Duodenal mucosa (tissue), 2 donors: ENCODE measurements around the gene SPRY2.

Source experiments
- H3K27ac ChIP-seq: one replicate; pipeline ENCODE4 v1.7.0; 2013; ENCODE audit warnings: low read depth, low read length
- H3K27me3 ChIP-seq, 2 donors: one replicate each; pipeline ENCODE4 v1.7.0; 2013; ENCODE audit warnings: low read length in 2 of 2, control low read depth in 1 of 2; ENCODE audit not compliant: insufficient read depth in 2 of 2, control insufficient read depth in 1 of 2
- H3K36me3 ChIP-seq, 2 donors: one replicate each; pipeline ENCODE4 v1.7.0; 2013; ENCODE audit warnings: low read length in 2 of 2, control low read depth in 1 of 2; ENCODE audit not compliant: insufficient read depth in 2 of 2, control insufficient read depth in 1 of 2
- H3K4me1 ChIP-seq, 2 donors: one replicate each; pipeline ENCODE4 v1.7.0; 2013; ENCODE audit warnings: low read length in 2 of 2, control low read depth in 1 of 2; ENCODE audit not compliant: insufficient read depth in 2 of 2, control insufficient read depth in 1 of 2
- H3K4me3 ChIP-seq, 2 donors: one replicate each; pipeline ENCODE4 v1.7.0; 2013; ENCODE audit warnings: low read length in 2 of 2, low read depth in 1 of 2
- H3K9ac ChIP-seq, 2 donors: one replicate each; pipeline ENCODE4 v1.7.0; 2013; ENCODE audit warnings: low read length in 2 of 2, low read depth in 1 of 2
- H3K9me3 ChIP-seq, 2 donors: one replicate each; pipeline ENCODE4 v1.7.0; 2013; ENCODE audit warnings: low read length in 2 of 2, control low read depth in 1 of 2; ENCODE audit not compliant: control insufficient read depth in 1 of 2

Gene SPRY2

DNA sequence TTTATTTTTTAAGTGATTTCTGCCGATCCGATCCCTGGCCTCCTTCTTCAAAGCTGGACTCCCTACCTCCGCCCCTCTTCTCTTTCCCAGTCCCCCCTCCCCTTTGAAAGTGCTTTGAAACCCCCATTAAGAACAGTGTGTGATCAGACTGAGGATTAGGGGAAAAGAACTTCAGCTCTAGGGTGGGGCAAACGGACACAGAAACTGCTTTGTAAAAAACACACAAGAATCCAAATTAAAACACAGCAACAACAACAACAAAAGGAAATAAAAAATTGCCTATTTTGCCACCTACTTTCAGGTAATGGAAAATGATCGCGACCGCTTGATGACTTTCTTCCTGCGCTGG lies 1.4 kb downstream of the SPRY2 start:
- Histone ChIP-seq H3K4me1 (peaks cover 24% of the 10 kb centered on the region in 2 donors), H3K36me3 (peaks cover 9 to 10% of the 10 kb centered on the region in 2 donors), H3K9me3 (no peaks in the 10 kb centered on the region), H3K27me3 (no peaks in the 10 kb centered on the region), H3K4me3 (peak overlapping the region; percentile 89 to 95), H3K9ac (peak overlapping the region; percentile 89 to 91), H3K27ac (peak overlapping the region; percentile 93)

DNA sequence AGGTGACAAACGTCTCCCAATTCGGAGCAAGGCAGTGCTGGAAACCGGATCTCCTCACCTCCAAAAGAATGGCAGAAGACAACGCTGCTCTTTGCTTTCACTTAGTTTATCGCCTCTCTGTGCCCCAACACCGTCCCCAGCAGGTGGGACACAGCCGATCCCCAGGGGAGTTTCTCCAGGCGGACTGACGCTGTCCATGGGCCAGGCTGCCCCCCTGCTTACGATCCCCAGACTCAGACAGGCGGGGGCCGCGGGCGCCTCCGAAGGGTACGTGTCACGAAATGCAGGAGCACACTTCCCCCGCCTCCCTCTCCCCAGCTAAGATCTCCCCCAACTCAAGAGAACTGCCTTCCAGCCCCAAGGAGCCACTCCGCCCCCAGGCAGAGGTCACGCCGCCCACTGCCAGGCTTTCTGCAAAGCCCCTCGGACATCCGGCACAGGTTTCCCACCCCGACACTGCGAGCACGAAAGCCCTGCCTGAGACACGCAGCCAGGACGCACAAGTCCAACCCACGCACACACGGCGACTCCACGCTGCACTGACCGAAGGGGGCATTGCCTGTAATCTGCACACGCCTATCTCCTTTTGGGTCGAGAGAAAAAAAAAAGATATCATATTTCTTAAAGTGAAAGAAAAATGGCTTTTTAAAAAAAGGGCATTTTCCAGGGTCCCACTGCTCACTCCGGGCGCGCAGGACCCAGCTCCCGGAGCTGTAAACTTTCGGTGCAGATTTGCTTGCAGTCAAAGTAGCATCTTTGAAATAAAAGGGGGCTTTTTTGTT lies 2.0 kb downstream of the SPRY2 start:
- no peaks in the 10 kb centered on the region for H3K9me3 ChIP-seq
- peaks cover 9 to 10% of the 10 kb centered on the region in 2 donors for H3K36me3 ChIP-seq
- H3K9ac ChIP-seq, result peak overlapping the region; percentile 89 to 91
- peak overlapping the region; percentile 89 to 95 for H3K4me3 ChIP-seq
- no peaks in the 10 kb centered on the region for H3K27me3 ChIP-seq
- peaks cover 24% of the 10 kb centered on the region in 2 donors for H3K4me1 ChIP-seq
- H3K27ac ChIP-seq, result peak overlapping the region; percentile 93

DNA sequence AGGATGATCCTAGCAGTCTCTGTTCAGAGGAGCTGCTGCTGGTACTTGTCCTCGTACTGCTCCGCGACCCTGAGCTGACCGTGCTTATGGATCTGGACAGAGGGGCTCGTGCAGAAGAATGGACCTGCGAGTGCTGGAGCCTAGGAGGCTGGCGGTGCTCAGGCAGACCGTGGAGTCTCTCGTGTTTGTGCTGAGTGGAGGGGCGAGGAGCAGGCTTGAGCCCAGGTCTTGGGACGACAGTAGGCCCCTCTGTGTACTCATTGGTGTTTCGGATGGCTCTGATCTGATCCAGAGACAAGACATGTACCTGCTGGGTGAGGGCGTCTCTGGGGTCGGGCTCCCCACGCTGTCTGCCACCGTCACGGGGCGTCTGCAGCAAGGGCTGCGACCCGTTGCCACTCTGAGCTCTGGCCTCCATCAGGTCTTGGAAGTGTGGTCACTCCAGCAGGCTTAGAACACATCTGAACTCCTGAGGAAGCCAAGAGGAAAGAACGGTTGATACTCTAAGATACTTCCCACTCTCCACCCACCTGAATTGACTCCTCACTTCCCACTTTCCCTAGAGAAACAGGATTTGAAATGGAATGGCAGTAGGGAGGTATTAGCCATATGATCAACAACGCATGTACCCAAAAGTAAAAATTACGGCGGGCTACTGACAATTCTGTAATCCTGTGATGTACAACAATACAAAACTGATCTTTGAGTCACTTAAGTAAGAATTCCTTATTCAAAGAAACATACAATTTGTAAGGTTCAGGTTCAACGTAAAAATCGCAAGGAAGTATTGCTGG lies 3.4 kb downstream of the SPRY2 start:
- Histone ChIP-seq H3K9me3 (no peaks in the 10 kb centered on the region), H3K36me3 (peaks cover 9 to 10% of the 10 kb centered on the region in 2 donors), H3K4me1 (peaks cover 15 to 17% of the 10 kb centered on the region in 2 donors), H3K27me3 (no peaks in the 10 kb centered on the region), H3K9ac (peak overlapping the region; percentile 49 to 89), H3K27ac (no peak overlapping the region), H3K4me3 (peak overlapping the region; percentile 89 to 95)

DNA sequence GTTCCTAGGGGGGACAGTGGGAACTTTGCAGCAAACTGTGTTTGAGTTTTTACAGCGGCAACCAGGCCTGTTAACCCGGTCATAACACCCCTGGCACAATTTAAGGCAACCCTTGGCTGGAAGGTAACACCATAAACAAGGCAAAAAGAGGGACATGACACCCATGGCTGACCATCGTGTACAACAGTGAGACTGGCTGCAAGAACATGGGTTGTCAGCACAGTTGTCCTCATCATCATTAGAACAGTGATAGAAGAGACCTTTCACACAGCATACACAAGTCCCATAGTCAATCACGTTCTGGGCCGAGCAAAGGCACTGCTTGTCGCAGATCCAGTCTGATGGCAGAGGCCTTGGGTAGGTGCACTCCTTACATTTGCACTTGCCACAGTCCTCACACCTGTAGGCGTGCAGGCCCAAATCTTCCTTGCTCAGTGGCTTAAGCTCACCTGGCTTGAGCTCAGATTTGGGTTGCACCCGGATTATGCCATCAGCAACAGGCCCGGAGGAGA lies 4.1 kb downstream of the SPRY2 start:
- Histone ChIP-seq H3K27me3 (no peaks in the 10 kb centered on the region), H3K27ac (no peak overlapping the region), H3K36me3 (peaks cover 9 to 10% of the 10 kb centered on the region in 2 donors)

DNA sequence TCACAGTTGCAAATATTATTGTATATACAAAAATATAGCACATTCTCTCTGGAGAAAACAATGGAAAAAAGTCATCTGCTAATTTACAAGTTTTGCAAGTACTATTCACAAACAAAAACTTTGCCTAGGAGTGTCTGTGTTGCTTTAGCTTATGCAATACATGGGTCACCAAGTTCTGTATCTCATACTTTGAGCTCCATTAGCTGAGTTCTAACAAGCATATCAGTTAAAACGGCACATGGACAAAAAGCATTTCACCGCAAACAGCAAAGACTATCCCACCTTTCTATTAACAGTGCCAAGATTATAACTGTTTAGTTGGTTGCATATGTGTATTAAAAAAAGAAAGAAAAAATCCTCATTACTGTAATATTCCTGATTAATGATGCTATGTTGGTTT lies 4.6 kb downstream of the SPRY2 start:
- Histone ChIP-seq H3K4me3 (peak overlapping the region; percentile 89 to 95), H3K4me1 (peaks cover 12 to 17% of the 10 kb centered on the region in 2 donors), H3K9me3 (no peaks in the 10 kb centered on the region), H3K27me3 (no peaks in the 10 kb centered on the region), H3K27ac (no peak overlapping the region), H3K9ac (peak overlapping the region in 1 of 2 donors; percentile 89), H3K36me3 (peaks cover 9 to 10% of the 10 kb centered on the region in 2 donors)

More for the DNA sequence above, 4.1 kb downstream of the SPRY2 start:
- Histone ChIP-seq H3K4me1 (peaks cover 12 to 17% of the 10 kb centered on the region in 2 donors), H3K9me3 (no peaks in the 10 kb centered on the region), H3K9ac (peak overlapping the region; percentile 3 to 89), H3K4me3 (peak overlapping the region; percentile 89 to 95)

DNA sequence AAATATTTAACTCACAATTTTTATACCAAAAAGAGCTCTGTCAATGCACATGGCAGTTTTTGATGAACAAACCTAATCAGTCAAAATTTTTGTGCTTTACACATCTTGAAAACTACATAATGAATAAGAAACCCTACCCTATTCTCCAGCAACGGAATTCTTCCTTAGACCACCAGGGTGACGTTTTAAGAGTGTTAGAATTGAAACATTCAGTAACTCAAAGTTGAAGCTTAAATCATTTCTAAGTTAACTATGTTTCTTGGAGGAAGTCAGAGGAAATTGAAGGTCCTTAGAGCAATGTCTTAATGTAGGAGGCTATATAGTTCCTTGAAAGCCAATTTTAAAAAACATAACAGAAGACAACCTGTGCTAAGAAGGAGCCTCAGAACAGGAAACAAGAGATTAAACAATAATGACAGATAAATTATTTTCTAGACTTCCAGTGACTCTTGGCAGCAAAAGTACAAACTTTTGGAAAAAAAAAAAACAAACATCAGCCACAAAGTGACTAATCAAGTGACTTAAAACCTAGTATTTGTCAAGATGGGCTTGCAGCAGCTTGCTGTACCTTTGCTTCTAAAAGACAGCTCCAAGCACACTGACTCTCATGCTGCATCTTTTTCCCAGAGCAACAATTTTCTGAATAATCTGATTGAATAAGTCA lies 6.2 kb downstream of the SPRY2 start:
- no peak overlapping the region for H3K9ac ChIP-seq
- H3K4me1 ChIP-seq, result peaks cover 12 to 21% of the 10 kb centered on the region in 2 donors
- no peaks in the 10 kb centered on the region for H3K27me3 ChIP-seq
- H3K27ac ChIP-seq, result no peak overlapping the region
- H3K9me3 ChIP-seq, result no peaks in the 10 kb centered on the region
- peaks cover 9 to 10% of the 10 kb centered on the region in 2 donors for H3K36me3 ChIP-seq
- H3K4me3 ChIP-seq, result no peak overlapping the region

DNA sequence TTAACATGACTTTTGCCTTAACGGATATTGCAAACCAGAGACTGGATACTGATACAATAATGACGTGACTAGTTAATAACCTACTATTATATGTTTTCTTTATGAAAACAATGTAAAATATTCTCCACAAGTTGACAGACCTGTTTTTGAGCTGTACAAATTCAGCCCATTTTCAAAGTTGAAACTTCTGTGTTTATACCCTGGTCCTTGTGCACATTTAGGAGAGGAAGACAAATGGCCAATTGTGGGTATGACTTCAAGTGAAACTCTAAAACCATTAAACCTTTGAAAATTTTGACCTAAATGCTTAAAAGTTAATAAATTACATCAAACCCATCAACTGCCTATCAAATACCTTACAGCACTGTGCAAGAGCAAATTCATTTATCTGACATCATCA lies 8.9 kb downstream of the SPRY2 start:
- Histone ChIP-seq H3K36me3 (peaks cover 4 to 8% of the 10 kb centered on the region in 2 donors), H3K9ac (no peak overlapping the region), H3K4me1 (peaks cover 6 to 30% of the 10 kb centered on the region in 2 donors), H3K27ac (no peak overlapping the region), H3K27me3 (no peaks in the 10 kb centered on the region), H3K9me3 (no peaks in the 10 kb centered on the region), H3K4me3 (no peak overlapping the region)

DNA sequence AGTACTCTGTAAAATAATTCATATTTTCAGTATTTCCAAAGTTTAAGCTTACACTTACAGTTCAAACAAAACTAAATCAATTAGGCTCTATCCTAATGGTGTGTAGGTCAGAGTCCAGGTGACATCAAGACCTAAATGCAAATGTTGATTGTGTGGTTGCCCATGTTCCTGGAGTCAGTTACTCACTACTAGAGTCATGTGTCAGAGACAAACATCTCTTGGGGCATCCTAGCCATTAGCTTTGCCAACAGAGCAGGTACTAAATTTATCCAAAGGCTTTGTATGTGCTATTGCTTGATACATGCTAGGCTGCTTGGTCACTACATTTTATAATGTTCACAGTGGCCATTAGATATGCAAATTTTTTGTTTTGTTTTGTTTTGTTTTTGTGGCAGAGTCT lies 11.7 kb downstream of the SPRY2 start:
- Histone ChIP-seq H3K27ac (no peak overlapping the region), H3K27me3 (no peaks in the 10 kb centered on the region), H3K4me1 (peaks cover 0 to 13% of the 10 kb centered on the region in 2 donors), H3K9ac (no peak overlapping the region), H3K9me3 (no peaks in the 10 kb centered on the region), H3K4me3 (no peak overlapping the region), H3K36me3 (no peaks in the 10 kb centered on the region)

DNA sequence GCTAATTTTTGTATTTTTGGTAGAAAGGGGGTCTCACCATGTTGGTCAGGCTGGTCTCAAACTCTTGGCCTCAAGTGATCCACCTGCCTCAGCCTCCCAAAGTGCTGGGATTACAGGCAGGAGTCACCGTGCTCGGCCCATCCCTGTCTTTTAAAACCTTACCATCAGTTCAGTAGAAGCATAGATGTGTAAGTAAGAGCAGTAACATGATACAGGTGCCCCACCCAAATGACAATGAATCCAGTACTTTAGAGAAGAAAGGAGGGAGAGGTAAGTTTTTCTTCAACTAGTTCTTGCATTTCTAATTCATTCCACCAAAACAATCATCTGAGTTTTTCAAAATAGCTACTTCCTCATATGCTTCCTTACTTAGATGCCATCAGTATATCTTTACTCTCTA lies 21.9 kb downstream of the SPRY2 start:
- no peaks in the 10 kb centered on the region for H3K36me3 ChIP-seq

More for the DNA sequence above, 21.9 kb downstream of the SPRY2 start:
- Histone ChIP-seq H3K27ac (no peak overlapping the region), H3K9me3 (no peaks in the 10 kb centered on the region), H3K9ac (no peak overlapping the region), H3K4me3 (no peak overlapping the region), H3K4me1 (no peaks in the 10 kb centered on the region), H3K27me3 (no peaks in the 10 kb centered on the region)
